ENCODE data around the gene MAP3K20. TPM values are rescaled to one million over a fixed set of nuclear protein-coding genes. Genes with fewer than 3 reads are reported as not detected.

MAP3K20 gene
- total RNA-seq, 1 experiment from 2014 or later = 150 TPM

DNA sequence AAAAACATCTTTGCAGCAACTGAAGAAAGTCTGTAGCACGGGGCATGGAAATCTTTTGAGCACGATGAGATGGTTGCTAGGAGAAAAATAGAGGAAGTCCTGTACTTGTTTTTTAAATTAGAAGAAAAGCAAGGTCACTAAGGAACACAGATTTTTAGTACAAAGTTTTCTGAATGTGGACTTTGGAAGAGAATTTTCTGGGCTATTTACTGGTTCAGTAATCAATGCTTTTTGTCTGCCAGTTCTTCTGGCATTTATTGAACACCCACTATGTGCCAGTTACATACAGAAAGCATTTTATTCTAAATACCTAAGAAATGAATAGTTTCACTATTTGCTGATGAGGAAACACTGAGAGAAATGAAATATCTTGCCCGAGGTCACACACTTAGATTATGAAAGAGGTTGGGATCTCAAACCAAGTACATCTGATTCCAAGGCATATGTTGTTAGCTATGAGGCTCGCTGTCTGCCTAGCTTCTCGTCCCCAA, 15.6 kb upstream of the MAP3K20 start:
- peak; percentile 67 for DNase-seq (ENCODE audit: unreplicated experiment)
- CTCF ChIA-PET = interaction anchor here (1.5 kb wide), 1 partner anchor 38 kb away, joined by 4 read pairs; no protein-coding TSS in a partner anchor
- H3K4me3 Mint-ChIP-seq (ENCODE audit: unreplicated experiment) = no peak overlapping the region
- POLR2A ChIA-PET = interaction anchor here (0.6 to 3.2 kb wide), 12 partner anchors 11 to 164 kb away, joined by 3 to 29 read pairs (median 3); no protein-coding TSS in a partner anchor
- H3K9me3 Mint-ChIP-seq (ENCODE audit: unreplicated experiment) = no peaks in the 10 kb centered on the region
- TF ChIP-seq, protein P1, sequence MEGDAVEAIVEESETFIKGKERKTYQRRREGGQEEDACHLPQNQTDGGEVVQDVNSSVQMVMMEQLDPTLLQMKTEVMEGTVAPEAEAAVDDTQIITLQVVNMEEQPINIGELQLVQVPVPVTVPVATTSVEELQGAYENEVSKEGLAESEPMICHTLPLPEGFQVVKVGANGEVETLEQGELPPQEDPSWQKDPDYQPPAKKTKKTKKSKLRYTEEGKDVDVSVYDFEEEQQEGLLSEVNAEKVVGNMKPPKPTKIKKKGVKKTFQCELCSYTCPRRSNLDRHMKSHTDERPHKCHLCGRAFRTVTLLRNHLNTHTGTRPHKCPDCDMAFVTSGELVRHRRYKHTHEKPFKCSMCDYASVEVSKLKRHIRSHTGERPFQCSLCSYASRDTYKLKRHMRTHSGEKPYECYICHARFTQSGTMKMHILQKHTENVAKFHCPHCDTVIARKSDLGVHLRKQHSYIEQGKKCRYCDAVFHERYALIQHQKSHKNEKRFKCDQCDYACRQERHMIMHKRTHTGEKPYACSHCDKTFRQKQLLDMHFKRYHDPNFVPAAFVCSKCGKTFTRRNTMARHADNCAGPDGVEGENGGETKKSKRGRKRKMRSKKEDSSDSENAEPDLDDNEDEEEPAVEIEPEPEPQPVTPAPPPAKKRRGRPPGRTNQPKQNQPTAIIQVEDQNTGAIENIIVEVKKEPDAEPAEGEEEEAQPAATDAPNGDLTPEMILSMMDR (IDR thresholded peaks at IDR 0.05; ENCODE audit: unreplicated experiment) = no peak
- H3K4me1 Mint-ChIP-seq (ENCODE audit: insufficient read depth, unreplicated experiment) = peaks cover 30% of the 10 kb centered on the region
- BruUV-seq (replicated peaks) = no TSS peak
- H3K36me3 Mint-ChIP-seq (ENCODE audit: insufficient read depth, unreplicated experiment) = no peaks in the 10 kb centered on the region
- peak overlapping the region; percentile 85 for H3K27ac Mint-ChIP-seq (ENCODE audit: low read depth, unreplicated experiment)
- intact Hi-C loops (cut with micrococcal nuclease) = no loop called here
- no peaks in the 10 kb centered on the region for H3K27me3 Mint-ChIP-seq (ENCODE audit: insufficient read depth, unreplicated experiment)

DNA sequence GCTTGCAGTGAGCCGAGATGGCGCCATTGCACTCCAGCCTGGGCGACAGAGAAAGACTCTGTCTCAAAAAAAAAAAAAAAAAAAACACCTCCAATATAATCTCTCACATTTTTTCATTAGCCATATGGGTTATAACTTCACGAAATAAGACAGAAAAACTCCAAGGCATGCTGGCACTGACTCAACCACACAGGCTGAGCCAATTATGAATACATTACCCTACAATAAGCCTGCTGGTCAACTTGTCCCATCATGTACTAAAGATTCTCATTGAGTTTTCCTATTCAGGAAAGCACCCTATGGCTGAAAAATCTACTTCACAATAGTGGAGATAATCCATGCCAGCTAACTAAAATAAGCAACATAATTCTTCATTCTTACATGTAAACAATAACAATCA, 12.8 kb upstream of the MAP3K20 start:
- BruUV-seq (replicated peaks) = no TSS peak
- ChIA-PET POLR2A (interaction anchor here (0.8 to 1.7 kb wide), 3 partner anchors 11 to 150 kb away, joined by 3 to 12 read pairs (median 3); no protein-coding TSS in a partner anchor), CTCF (interaction anchor here (0.6 to 0.8 kb wide), 3 partner anchors 10 to 86 kb away, joined by 3 to 6 read pairs (median 3); no protein-coding TSS in a partner anchor)
- Mint-ChIP-seq H3K9me3 (ENCODE audit: unreplicated experiment) (no peaks in the 10 kb centered on the region), H3K27ac (ENCODE audit: low read depth, unreplicated experiment) (no peak overlapping the region), H3K36me3 (ENCODE audit: insufficient read depth, unreplicated experiment) (no peaks in the 10 kb centered on the region), H3K27me3 (ENCODE audit: insufficient read depth, unreplicated experiment) (no peaks in the 10 kb centered on the region), H3K4me3 (ENCODE audit: unreplicated experiment) (no peak overlapping the region), H3K4me1 (ENCODE audit: insufficient read depth, unreplicated experiment) (peaks cover 25% of the 10 kb centered on the region)
- TF ChIP-seq, protein P1 (IDR thresholded peaks at IDR 0.05; ENCODE audit: unreplicated experiment) = no peak
- DNase-seq (ENCODE audit: unreplicated experiment) = peak; percentile 56
- intact Hi-C loops (cut with micrococcal nuclease) = no loop called here

DNA sequence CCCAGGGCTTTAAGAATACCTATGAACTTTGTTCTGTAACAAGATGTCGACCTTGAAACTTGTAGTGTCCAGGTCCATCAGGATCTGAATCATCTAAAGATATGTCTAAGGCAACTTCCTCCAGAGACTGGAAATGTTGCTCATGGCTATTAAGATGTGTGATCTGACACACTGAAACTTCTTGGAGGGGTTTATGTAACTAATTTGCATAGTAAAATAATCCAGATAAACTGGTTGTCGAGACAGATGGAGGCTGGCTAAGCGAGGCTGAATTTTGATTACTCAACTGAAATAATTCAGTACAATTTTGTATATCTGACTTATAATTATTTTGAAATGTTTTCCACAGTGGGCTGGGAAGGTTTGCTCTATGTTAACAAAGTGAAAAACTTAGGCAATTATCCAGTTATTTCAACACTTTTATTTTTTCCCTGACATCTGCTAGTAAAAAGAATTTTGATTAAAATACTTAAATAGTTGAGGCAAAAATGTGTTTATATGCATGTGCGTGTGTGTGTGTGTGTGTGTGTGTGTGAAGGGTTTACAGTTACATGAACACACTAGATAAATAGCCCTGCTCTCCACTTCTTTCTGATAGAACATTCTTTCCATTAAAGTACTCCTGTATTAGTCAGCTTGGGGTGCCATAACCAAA, 11.4 kb upstream of the MAP3K20 start:
- Mint-ChIP-seq H3K27me3 (ENCODE audit: insufficient read depth, unreplicated experiment) (no peaks in the 10 kb centered on the region), H3K4me1 (ENCODE audit: insufficient read depth, unreplicated experiment) (peaks cover 25% of the 10 kb centered on the region), H3K9me3 (ENCODE audit: unreplicated experiment) (no peaks in the 10 kb centered on the region), H3K36me3 (ENCODE audit: insufficient read depth, unreplicated experiment) (no peaks in the 10 kb centered on the region), H3K4me3 (ENCODE audit: unreplicated experiment) (no peak overlapping the region), H3K27ac (ENCODE audit: low read depth, unreplicated experiment) (no peak overlapping the region)
- no TSS peak for BruUV-seq (replicated peaks)
- POLR2A ChIA-PET = interaction anchor here (0.7 to 1.7 kb wide), 6 partner anchors 8 to 146 kb away, joined by 3 to 12 read pairs (median 4); no protein-coding TSS in a partner anchor
- TF ChIP-seq, protein P1 (IDR thresholded peaks at IDR 0.05; ENCODE audit: unreplicated experiment) = no peak
- intact Hi-C loops (cut with micrococcal nuclease) = no loop called here
- no peak for DNase-seq (ENCODE audit: unreplicated experiment)
- CTCF ChIA-PET = interaction anchor here (0.7 to 1.3 kb wide), 3 partner anchors 9 to 36 kb away, joined by 3 to 6 read pairs (median 4); no protein-coding TSS in a partner anchor

DNA sequence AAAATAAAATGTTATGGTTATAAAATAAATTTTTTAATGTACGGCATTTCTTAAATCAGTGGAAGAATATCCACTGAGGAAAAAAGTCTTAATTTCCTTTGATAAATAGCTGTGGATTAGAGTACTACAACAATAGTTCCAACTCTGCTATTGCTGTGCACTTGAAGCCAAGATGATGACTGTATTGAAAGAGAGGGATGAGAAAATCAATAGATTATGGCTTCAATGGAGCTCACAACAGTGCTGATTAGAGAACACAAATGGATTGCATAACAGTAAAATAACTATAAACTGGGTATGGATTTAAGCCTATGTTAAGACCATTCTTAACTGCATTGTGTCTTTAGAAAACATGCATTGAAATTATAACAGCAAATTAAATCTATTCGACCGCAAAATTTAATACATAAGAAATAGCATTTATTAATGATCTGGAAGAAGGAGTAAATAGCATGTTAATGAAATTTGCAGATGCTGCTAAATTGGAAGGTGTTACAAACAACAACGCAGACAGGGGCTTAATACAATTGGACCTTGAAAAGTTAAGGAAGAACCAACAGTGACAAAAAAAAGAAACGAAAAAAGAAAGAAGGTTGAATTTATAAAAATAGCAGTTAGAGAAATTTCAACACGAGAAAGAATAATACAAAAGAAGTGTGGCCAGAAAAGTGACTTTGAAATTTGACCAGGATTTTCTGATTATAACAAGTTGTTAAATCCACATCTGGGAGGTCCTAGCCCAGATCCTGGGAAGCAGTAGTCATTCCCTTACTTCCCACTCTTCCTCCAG, 8.6 kb upstream of the MAP3K20 start:
- POLR2A ChIA-PET = interaction anchor here (0.5 to 0.7 kb wide), 2 partner anchors 78 to 1563 kb away, joined by 3 read pairs; no protein-coding TSS in a partner anchor
- Mint-ChIP-seq H3K4me3 (ENCODE audit: unreplicated experiment) (no peak overlapping the region), H3K27me3 (ENCODE audit: insufficient read depth, unreplicated experiment) (no peaks in the 10 kb centered on the region), H3K36me3 (ENCODE audit: insufficient read depth, unreplicated experiment) (no peaks in the 10 kb centered on the region), H3K27ac (ENCODE audit: low read depth, unreplicated experiment) (no peak overlapping the region), H3K4me1 (ENCODE audit: insufficient read depth, unreplicated experiment) (peaks cover 15% of the 10 kb centered on the region), H3K9me3 (ENCODE audit: unreplicated experiment) (no peaks in the 10 kb centered on the region)
- TF ChIP-seq, protein P1 (IDR thresholded peaks at IDR 0.05; ENCODE audit: unreplicated experiment) = no peak
- no peak for DNase-seq (ENCODE audit: unreplicated experiment)
- BruUV-seq (replicated peaks) = no TSS peak
- CTCF ChIA-PET = interaction anchor here (1.2 kb wide), 1 partner anchor 39 kb away, joined by 4 read pairs; no protein-coding TSS in a partner anchor
- intact Hi-C loops (cut with micrococcal nuclease) = no loop called here

All from MCF 10A (cell line).